ENCODE data around the gene UBE2G1.
A peak's percentile ranks its signal among the peaks of the same experiment; 100 is the strongest.
"Not testable (repeated sequence)": the region's sequence is repeated elsewhere in the genome, so short reads cannot be mapped to it uniquely, and the experiment has no call there.

The UBE2G1 gene

DNA sequence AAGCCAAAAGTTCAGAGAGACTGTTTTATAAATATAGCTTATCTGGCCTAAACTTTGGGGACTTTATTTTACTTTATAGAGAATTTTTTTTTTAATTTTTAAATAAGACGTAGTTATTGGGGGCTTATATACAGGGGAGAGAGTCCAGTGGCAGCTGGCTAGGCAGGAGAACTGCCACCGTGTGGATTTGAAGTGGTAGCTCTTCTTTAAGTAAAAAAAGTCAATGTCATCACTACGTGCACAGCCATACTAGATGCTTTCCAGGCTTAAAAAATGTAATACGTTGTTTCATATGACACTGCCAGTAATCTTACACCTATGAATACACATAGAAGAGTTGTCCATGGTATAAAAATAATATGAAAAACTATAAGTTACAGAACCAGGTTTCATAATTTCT is 70.8 kb downstream of the UBE2G1 start:
- no peak for DNase-seq

DNA sequence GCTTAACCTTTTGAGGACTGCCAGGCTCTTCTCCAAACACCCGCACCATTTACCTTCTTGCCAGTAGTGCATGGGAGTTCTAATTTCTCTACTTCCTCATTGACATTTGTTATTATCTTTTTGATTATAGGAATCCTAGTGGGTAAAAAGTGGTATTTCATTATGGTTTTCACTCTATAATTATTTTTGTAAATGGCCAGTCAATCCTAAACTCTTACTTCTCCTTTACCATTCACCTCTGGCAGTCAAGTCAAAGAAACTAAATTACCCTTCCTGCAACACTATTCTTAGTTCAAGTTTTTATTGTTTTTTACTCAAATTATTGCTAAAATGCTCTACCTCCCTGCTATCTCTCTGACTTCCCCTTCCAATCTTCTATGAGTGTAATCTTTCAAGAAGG is 72.9 kb downstream of the UBE2G1 start:
- no peak for DNase-seq

DNA sequence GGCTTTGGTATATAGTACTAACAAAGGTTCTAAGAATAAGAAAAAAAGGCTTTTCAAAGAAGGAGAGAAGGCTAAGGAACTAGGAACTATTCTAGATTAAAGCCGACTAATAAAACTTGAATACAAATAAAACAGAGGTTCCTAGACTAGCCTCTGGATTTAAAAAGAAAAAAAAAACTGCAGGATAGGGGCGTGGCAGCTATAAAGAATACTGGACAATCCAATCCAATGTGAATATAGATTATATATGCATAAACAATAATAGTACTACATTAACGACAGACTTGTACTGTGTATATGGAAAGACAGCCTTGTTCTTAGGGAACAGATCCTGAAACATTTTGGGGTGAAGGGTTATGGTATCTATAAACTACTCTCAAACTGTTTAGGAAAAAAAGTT is 78.8 kb downstream of the UBE2G1 start:
- no peak for DNase-seq

DNA sequence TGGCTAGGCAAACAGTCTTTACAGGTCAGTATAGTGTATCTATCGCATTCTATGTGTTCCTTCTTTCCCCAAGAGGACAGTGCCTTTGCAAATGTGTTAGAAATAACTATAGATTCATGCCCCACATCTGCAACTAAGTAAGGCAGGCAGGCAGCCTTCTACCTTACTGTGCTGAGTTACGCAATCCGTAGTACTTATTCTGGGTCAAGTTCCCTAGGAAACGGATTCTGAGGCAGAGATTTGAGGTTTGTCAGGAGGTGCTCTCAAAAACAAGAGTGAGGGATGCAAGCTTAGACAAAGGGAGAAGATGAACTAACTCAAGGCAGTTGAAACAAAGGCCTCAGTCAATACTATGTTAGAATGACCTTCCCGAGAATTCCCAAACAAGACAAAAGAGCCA is 90.0 kb downstream of the UBE2G1 start:
- no peak for DNase-seq

DNA sequence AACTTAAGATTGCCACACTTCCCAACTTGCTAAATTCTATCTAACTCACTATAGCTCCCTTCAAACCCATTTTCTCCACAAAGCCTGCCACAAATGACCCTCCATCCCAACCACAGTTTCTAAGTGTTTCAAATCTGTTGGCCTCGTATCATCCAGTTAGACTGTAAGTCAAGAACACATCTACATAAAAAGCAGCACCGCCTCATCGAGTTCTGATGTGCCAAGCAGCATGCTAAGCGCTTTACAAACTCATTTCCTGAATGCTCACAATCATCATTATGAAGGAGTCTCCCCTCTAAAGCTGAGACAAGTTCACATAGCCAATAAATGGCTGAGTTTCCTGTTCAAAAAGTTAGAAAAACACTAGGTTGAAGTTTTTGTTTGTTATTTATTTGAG is 93.5 kb downstream of the UBE2G1 start:
- DNase-seq = no peak

DNA sequence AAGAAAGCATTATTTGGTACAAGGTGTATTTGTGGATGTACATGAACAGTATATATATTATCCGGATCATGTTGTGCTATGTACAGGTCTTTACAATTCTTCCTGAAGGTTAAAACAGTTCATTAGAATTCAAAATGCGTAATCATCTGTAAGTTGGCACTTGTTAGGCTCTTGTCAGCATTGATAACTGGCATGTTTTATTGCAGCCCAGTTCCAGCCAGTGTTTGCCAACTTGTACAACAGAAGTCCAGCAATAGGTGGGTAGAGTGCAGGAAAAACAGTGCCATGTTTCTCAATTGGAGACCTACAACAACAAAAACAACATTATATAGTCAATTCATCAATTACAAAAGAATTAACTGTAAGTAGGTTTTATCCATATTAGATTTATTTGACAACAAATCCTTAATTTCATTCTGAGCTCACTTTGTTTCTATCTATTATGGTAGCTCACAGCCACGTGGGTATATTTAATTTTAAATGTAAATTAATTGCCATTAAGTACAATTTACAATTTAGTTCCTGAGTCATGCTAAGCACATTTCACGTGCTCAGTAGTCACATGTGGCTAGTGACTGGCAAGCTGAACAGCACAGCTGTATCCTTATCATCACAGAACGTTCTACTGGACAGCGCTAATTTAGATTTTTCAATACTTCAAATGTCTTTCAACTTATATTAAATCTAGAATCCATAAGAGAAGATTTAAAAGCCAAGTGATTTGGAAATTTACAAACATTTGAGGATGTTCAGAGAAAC is 94.1 kb downstream of the UBE2G1 start:
- no peak for DNase-seq

DNA sequence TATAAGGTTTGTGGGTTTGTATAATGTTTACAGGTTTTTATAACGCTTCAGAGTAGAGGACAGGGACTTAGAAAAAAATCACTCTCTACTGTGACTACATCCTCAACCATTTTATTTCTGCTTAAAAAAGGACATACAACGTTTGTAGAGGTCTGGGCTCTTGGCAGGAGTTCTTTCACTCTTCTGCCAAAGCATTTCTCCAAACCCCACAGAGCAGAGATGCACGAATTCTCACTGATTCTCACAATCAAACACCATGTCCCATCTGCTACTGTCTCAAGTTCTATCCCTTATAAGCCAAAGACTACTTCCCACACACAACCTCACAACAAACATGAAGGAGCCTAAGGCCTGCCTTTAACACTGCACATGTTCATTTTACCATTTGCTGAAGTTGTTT is 95.7 kb downstream of the UBE2G1 start:
- no peak for DNase-seq

DNA sequence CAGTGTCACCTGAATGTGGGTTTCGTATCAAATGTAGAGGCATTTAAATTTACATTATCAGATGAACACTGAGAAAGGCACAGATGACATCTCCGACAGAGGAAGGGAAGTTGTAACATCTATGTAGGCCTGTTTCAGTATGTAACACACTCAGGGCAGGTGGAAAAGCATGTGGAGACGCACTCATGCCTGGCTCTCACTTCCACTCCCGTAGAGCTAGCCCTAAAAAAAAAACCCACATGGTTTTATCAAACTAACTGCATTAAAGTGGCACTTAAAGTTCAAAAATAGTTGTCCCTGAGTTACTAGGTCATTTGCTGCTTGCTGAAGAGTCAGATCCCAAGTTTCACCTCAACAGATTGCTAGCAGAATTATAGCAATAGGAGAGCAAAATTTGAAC is 96.6 kb downstream of the UBE2G1 start:
- no peak for DNase-seq

DNA sequence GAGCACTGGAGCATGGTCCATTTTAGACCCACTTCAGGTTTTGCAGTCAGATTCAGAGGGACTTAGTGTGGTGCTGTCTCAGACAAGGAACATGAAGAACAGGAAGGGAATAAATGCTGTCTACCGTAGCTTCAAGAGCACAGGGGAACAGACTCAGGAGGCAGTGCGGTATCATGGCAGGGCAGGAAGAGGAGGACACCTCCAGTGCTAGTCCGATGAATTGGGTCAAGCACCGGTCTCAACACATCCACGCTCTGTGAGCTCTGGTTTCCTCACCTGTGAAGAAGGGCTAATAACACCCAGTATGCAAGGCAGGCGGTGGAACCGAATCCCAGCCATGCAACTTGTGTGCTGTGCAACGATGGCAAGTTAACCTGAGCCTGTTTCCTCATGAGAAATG is 99.1 kb downstream of the UBE2G1 start:
- no peak for DNase-seq

DNA sequence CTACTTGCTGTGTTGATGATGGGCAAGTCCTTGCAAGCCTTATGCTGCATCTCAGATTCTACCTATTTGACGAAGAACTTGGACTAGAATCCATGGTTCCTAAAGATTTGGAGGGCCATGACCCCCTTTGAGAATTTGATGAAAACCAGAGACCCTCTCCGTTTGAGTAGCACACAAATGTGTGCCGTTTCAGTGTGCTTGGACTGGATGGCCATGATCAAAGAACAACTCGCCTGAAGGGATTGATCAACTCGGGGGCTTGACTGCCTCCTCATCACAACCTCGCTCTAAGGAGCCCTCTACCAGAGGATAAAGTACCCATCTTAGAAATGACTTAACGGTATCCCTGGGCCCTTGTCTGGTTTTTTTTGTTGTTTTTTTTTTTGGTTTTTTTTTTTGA is 99.9 kb downstream of the UBE2G1 start:
- no peak for DNase-seq

DNA sequence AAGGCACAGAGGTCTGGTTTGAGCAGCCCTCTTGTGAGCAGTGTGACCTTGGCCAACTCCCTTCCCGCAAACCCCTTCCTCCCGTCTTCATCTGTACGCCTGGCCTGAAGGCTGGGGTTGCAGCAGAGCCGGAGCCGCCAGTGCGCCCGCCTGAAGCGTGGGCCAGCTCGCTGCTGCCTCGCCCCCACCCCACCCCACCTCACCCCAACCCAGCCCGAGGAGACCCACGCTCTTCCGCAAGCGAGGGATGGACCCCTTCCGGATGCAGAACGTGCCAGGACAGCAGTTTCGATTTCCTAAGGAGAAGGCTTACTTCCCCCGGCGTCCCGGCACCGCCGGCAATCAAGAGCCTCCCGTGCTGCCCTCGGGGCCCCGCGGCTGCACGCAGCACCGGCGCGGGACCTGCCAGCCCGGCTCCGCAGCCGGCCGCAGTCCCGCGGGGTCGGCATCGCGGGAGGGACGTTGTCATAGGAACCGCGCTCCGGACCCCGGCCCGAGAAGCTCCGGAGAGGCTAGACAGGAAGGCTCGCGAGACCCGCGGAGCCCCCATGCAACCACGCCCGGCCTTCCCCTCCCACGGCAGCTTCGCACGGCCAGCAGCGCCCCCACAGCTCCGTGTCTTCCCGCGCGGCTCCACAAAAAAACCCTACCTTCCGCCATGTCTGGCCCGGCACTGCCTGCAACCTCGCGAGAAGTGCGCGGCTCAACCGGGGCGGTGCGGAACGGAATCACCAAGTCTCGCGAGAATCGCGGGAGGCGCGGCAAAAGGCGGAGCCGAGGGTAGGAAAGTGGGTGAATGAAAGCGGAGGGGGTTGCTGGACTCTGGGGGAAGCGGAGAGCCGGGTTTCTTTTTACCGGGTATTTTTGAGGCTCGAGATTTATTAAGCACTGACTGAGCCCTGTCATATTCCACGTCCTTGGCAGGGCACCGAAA is 102.9 kb downstream of the UBE2G1 start, which contains the start of gene ANKFY1:
TSS of gene ANKFY1 (minus strand) at position 698 of the 934 bp plus-strand sequence. CDS start at position 660, 38 bp downstream.
- peak; percentile 93 to 97 (median 96) for DNase-seq

DNA sequence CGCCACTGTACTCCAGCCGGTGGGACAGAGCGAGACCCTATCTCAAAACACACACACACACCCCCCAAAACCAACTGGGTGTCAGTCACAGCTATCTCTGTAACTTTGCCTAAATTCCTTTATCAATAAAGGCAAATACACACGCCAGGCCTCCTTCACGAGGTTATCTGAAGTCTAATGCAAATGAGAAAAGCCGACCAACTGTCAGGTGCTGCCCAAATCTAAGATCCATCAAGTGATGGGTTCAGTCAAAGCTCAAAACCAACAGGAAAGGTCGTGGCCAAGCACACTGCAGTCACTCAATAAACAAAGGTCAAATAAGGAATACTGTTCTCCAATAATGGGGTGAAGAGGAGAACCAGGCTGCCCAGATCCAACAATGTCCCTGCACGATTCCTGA is 103.8 kb downstream of the UBE2G1 start:
- no peak for DNase-seq

DNA sequence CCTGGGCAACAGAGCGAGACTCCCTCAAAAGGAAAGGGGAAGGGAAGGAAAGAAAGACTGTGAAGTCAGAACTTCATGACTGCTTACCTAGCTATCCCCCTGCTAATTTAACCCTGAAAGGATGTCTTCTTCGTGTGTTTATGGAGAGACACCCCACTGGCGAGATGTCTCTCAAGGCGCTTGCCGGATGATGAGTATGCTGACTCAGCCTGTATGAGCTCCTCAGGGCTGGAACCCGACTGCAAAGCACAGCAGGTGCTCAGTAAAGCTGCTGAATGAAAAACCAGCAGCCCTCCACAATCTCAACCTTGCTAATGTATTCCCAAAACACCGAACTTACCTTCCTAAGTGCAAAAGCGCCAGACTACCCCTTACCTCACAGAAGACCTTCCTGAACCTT is 105.0 kb downstream of the UBE2G1 start:
- no peak for DNase-seq

DNA sequence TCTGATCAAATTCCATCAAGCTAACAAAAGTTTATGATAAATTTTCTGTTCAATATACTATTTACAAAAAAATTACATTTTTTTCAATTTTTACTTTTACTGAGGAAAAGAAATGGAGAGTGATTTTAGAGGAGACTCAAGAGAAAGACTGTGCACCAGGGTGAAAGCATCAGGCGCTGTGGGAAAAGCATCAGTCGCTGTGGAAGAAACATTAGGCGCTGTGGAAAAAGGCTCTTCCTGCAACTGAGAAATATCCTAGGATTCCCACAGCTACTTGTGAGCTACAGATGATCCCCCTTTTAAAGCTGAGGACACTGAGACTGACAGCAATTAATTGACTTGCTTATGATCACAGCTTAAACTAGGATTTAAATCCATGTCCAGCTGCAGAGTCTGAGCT is 107.6 kb downstream of the UBE2G1 start:
- no peak for DNase-seq

DNA sequence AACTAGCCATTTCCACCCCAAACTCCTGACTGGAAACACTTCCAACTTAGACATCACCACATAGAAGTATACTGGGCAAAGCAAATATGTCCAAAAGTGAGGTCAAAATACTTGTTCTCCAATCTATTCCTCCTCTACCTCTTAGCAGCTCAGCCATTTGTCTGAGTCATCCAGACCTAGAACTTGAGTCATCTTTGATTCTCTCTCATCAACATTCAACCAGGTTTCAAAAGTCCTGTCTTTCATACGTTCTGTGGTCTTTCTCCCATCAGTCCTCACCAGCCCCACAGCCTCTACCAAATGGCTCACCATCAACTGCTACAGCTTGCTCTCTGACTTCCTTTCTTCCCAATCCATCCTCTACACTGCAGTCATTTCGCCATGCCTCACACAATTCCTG is 109.5 kb downstream of the UBE2G1 start:
- DNase-seq = no peak

DNA sequence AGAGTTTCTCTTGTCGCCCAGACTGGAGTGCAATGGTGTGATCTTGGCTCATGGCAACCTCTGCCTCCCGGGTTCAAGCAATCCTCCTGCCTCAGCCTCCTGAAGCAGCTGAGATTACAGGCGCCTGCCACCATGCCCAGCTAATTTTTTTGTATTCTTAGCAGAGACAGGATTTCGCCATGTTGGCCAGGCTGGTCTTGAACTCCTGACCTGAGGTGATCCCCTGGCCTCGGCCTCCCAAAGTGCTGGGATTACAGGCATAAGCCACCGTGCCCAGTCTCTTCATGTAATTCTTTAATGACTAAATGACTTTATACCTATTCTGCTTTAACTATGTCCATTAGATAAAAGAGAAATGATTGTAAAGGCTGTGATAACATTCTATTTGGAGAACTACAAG is 111.2 kb downstream of the UBE2G1 start:
- not testable (repeated sequence) for DNase-seq

DNA sequence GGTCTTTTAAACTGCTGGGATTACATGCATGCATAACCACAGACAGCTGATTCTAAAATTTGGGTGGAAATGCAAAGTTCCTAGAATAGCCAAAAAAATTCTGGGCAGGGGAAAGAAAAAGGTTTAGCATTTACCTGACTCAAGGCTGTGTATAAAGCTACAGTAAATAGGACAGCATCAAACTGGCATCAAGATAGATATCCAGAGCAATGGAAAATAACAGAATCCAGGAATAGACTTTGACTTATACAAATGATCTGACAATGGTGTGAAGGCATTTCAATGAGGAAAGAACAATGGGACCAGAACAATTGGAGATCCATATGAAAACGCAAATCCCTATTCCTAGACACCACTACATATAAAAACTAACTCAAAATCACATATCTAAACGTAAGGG is 115.6 kb downstream of the UBE2G1 start:
- no peak for DNase-seq

DNA sequence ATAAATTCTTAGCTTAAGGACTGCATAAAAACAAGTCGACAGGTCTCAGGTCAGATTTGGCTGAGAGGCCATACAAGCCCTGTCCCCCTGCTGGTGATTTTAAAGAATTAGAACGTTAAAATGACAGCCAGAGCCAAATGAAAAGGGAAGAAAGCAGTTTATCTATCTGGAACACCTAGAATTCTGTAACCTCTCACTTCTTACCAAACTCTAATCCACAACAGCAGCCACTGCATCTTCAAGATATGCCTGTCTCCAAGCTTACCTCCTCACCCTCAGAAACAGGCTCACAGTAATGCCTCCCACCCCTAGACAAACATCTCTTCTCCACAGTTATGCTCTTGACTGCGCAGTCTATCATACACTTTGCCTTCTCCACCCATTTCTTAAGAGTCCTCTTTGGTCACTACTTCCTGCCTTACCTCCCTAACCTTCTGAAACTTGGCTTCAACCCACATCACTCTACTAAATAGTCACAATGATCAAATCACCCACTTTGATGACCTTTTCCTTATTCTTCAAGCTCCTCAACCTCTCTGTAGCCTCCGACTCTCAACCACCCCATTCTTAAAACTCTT is 116.9 kb downstream of the UBE2G1 start:
- peak in 1 of 6 experiments; percentile 9 for DNase-seq

DNA sequence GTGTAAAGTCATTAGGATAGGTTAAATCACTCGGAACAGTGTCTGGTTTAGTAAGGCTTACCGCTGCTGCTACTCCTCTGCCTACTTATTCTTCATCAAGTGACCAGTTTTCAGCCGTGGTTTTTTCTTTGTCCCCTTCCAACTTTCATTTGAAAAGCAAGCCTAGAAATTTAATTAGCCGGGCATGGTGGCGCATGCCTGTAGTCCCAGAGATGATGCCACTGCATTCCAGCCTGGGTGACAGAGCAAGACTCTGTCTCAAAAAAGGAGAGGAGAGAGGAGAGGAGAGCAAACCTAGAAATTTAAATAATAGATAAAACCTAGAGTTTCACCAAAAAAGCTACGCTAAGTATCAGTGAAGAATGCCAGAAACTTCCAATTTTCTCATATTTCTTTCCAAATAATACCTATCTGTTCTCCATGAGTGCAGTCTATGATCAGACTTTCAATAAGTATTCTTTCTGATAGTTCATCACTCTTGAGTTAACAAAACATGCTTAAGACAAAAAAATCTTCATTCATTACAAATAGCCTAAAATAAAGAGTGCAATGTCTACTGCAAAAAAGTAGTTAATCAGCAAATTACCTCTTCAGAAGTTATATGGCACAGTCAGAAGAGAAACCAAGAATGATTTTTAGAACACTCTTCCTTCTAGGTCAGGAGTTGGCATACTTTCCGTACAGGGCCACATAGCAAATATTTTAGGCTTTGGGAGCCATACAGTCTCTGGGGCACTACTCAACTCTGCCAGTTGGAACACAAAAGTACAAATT is 117.8 kb downstream of the UBE2G1 start:
- no peak for DNase-seq

DNA sequence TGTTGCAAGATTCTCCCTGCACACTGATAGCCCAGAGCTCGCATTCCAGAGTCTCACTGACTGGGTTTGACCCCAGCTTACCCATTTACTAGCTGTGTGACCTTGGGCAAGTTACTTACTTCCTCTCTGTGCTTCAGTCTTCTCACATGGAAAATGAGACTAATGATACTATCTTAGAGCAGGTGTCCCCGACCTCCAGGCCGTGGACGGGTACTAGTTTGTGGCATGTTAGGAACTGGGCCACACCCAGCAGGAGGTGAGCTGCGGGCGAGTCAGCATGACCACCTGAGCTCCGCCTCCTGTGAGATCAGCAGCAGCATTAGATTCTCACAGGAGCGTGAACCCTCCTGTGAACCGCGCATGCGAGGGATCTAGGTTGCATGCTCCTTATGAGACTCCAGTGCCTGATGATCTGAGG is 118.5 kb downstream of the UBE2G1 start:
- no peak for DNase-seq

DNA sequence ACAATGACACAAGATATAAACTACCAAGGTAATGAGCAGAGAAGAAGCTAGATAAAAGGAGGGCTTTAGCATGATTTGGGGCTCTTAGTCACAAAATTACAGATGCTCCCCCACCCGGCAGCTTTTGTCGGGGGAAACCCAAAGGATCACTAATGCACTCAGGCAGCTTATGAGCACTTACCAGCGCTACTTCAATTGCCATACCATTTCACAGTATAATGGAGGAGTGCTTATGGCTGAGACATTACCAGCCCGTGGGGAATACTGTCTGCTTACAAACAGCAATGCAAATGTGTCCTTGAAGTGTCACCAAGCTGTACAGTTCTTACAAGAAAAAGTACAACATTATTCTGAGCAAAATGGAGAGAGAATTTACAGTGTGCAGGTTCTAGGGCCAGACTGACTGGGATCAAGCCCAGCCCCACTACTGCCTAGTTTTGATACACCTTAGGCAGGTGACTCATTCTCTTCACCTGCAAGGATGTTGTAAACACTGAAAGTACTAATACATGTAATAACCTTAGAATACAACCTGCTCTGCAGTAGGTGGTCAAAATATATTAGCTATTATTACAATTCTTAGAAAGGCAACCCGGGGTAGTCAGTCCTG is 119.0 kb downstream of the UBE2G1 start:
- DNase-seq = no peak

DNA sequence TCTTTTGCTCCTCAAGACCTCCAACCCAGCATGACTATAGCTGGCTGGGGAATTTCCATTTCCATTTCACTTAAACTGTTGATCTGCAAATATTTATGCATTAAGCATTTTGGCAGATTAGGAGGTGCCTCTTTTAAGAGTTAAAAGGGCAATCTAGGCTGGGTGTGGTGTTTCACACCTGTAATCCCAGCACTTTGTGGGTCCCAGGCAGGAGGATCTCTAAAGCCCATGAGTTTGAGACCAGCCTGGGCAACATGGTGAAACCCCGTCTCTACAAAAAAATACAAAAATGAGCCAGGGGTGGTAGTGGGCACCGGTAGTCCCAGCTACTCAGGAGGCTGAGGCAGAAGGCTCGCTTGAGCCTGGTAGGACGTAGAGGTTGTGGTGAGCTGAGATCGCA is 119.8 kb downstream of the UBE2G1 start:
- no peak for DNase-seq
